Muscle of back (tissue), 11 donors: Measurements from ENCODE around the gene COL26A1. TPM values are rescaled to one million over a fixed set of nuclear protein-coding genes. Genes with fewer than 3 reads are reported as not detected.
"Not testable (repeated sequence)": the region's sequence is repeated elsewhere in the genome, so short reads cannot be mapped to it uniquely, and the experiment has no call there.

Experiments
- DNase-seq, 3 donors: peaks; one replicate each; pipeline versions ENCODE4 v3.0.0 to v3.0.0-alpha.2; 2013
- polyA plus RNA-seq, 10 donors: library from polyadenylated mRNA; unstranded; fragments of 120-200 nt; gene quantifications; one replicate each; pipeline ENCODE4 v1.2.1, GENCODE V29; 2013; ENCODE audit not compliant: insufficient read length in 10 of 10

Gene COL26A1
- polyA plus RNA-seq, 10 donors, result 0.50 to 9.9 (median 1.2) TPM

DNA sequence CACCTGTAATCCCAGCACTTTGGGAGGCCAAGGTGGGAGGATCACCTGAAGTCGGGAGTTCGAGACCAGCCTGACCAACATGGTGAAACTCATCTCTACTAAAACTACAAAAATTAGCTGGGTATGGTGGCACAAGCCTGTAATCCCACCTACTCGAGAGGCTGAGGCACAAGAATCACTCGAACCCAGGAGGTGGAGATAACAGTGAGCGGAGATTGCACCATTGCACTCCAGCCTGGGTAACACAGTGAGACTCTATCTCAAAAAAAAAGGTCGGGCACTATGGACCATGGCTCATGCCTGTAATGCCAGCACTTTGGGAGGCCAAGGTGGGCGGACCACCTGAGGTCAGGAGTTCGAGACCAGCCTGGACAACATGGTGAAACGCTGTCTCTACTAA, 127.8 kb downstream of the COL26A1 start:
- not testable (repeated sequence) for DNase-seq

DNA sequence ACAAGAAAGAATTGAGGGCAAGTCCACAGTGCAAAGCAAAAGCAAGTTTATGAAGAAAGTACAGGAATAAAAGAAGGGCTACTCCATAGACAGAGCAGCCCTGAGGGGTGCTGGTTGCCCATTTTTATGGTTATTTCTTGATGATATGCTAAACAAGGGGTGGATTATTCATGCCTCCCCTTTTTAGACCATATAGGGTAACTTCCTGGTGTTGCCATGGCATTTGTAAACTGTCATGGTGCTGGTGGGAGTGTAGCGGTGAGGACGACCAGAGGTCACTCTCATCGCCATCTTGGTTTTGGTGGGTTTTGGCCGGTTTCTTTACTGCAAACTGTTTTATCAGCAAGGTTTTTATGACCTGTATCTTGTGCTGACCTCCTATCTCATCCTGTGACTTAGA, 128.8 kb downstream of the COL26A1 start:
- DNase-seq, result not testable (repeated sequence)

DNA sequence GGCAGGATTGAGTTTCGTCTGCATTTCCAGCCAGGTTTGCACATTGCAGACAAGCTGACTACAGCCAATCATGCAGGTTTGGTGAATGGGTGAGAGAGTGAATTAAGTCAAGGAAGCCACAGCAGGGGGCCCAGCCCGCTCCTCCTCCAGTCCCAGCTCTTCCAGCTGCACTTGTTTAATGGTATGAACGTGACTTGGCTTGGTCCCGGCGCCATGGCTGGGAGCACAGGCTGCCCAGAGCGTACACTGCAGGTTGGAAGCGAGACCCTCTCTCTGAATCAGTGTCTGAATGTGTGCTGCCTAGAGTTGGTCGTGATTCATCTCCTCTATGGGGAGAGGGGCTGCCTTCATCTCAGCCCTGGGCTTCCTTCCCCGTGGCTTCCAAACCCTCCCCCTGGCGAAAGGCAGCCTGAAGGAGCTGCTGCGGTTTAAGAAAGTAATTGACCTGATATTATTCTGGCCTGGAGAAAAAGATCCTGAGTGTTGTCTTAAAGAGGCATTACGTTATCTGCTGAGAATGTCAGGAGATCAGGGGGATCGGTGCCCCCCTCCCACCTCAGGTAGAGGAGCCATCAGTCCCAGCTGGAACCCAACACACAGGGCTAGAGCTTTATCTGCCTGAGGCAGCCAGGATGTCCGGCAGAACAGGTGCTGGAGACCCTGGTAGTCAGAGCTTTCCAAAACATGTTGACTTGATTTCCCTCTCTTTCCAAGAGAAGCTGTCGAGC, 132.1 kb downstream of the COL26A1 start:
- DNase-seq, result peak in 2 of 3 donors; percentile 52 to 73

DNA sequence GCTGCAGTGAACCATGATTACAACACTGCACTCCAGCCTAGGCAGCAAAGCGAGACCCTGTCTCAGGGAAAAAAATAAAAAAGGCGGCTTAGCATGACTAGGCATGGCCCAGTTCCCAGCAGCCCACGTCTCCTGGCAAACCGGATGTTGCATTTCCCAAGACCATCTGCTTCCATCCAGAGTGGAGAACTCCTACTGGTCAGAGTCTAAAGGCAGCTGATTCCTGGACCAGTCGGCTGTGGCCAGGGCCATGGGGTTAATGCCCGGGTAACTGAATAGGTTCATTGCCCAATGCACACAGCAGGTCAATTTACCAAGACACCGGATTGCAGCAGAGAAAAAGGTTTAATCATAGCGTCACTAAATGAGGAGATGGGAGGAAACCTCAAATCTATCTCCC, 133.3 kb downstream of the COL26A1 start:
- DNase-seq, result no peak

DNA sequence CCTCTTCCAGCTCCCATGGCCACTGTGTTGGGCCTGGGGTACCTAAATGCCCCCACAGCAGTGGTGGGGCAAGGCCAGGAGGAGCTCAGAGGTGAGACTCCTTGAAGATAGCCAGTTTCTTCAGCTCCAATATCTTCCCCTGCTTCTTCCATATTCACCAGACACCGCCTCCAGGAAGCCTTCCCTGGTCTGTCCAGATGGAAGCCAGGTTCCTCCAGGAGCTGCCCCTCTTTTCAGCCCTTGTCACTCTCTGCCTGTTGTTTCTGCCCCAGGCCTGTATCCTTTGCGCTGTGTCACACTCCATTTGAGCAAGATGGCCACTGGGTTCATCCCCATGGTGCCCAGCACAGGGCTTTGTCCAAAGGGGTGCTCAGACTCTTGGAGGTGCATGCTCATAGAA, 138.7 kb downstream of the COL26A1 start:
- no peak for DNase-seq

DNA sequence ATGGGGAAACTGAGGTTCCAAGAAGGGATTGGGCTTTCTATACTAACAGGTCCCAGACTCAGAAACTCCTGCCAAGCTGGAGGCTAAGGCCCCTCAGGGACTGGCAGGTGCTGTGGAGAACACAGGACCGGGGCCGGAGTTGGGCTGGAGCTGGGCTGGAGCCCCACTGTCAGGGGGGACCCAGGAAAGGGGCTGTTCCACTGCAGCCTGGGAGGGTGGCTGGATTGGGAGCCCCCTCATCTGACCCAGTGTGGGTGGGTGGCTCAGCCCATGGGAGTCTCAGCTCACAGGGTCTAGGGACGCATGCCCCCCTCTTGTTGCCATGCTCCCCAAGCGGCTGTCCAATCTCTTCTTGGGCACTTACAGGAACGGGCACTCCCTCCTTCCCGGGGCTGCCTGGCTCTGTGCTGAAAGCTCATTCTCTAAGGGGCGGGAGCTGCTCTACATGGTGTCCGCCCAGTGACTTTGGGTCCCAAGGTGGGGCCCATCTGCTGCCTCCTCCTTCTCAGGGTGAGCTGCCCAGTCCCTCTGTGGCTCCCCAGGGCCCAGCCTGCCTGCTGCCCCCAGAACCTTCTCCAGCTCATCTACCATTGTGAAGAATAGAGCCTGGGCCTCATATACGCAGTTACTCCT, 139.9 kb downstream of the COL26A1 start:
- no peak for DNase-seq

DNA sequence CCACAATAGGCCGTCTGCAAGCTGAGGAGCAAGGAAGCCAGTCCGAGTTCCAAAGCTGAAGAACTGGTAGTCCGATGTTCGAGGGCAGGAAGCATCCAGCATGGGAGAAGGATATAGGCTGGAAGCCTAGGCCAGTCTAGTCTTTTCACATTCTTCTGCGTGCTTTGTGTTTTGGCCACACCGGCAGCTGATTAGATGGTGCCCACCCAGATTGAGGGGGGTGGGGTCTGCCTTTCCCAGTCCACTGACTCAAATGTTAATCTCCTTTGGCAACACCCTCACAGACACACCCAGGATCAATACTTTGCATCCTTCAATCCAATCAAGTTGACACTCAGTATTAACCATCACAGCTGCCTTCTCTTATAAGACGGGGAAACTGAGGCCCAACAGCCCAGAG, 142.8 kb downstream of the COL26A1 start:
- DNase-seq, result not testable (repeated sequence)

DNA sequence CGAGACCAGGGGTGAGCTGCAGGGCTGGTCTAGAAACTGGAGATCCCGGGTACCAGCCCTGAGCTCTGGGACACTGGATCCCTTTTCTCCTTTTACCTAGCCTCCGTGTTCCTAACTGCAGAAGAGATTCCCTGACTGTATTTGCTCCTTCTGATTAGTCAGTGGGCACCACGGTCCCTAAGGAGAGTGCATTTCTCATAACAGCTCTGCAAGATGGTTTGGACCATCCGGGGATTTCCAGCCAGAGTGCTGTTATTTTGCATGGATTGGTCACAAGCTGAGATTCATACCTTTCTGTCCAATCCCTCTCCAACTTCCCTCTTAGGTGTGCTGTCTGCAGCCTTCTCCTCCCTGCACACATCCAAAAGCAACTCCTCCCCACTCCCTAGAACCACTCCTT, 143.9 kb downstream of the COL26A1 start:
- no peak for DNase-seq

DNA sequence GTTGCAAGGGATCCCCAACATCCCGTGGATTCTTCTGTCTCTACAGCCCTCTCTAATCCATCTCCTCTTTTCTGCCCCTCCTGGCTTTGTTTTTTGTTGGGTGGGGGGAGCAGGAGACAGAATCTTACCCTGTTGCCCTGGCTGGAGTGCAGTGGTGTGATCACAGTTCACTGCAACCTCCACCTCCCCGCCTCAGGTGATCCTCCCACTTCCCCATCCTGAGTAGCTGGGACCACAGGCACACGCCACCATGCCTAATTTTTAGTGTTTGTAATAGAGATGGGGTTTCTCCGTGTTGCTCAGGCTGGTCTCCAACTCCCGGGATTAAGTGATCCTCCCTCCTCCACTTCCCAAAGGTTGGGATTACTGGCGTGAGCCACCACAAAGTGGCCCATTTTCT, 144.7 kb downstream of the COL26A1 start:
- DNase-seq, result no peak

DNA sequence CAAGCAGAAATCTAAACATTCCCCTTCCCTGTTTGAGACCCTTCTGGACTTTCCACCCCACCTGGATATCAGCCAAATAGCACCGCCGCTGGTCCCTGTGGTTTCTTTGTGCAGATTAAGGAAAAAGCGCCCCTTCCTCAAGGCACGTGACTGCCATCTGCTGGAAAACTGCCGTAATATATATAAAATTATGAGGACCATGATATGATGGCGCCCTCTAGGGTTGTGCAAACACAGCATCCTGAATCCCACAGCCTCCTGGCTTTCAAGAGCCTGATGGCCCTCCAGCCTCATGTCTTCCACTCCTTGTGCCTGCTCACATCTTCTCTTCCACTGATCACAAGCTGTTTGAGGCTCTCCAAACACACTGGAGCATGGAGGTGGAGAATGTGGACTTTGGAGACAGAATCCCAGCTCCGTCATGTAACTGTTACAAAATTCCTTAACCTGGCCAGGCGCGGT, 145.1 kb downstream of the COL26A1 start:
- DNase-seq, result peak; percentile 33 to 81 (median 69)

DNA sequence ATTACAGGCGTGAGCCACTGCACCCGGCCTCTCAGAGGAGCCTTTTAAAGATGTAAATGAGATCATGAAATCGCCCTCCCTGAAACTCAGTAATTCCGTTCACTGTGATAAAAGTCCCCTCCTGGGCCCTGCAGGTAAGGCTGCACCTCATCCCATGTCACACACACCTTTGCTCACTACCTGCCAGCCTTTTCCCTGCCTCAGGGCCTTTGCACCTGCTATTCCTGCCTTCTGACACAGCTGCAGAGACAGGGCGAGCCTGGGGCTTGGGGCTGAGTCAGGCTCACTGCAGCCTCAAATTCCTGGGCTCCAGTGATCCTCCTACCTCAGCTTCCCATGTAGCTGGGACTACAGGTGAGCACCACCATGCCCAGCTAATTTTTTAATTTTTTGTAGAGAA, 147.6 kb downstream of the COL26A1 start:
- DNase-seq, result no peak

DNA sequence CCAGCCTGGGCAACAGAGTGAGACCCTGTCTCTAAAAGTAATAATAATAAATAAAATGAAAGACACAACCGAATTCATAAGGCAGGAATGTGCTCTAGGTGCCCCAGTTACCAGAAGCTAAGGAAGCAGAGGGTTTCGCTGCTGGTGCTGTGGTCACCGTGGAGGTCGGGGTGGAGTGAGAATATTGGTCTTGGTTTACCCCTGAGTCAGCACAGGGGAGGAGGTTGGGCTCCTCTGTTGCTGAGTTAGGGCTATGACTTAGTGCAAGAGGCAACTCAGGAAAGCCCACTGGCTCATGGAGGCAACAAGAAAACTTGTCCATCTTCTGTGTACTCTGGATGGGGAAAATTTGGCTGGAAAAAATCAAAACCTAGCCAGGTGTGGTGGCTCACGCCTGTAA, 149.3 kb downstream of the COL26A1 start:
- no peak for DNase-seq

DNA sequence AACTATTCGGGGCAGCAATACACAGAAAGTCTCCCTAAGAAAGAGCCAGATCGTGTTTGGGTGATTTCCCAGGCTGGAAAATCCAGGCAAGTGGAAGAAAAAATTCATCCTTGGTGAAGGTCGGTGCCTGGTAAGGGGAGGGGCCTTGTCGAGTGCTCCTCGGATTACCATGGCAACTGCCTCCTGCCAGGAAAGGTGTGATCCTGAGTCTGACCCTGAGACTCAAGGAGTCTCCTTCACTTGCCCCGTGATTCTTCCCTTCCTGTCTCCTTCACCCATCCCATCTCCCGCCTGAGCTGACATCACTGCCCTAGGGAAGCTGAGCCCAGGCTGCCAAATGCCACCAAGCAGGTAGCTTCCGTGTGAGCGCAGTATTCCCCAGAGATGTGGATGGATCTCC, 154.2 kb downstream of the COL26A1 start:
- no peak for DNase-seq

DNA sequence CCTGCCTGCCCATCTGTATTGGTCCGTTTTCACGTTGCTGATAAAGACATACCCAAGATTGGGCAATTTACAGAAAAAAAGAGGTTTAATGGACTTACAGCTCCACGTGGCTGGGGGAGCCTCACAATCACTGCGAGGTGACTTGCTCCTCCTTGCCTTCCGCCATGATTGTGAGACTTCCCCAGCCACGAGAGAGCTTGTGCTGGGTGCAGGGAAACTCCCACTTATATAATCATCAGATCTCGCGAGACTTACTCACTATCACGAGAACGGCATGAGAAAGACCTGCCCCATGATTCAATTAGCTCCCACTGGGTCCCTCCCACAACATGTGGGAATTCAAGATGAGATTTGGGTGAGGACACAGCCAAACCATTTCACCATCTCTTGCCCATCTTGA, 154.6 kb downstream of the COL26A1 start:
- no peak for DNase-seq

DNA sequence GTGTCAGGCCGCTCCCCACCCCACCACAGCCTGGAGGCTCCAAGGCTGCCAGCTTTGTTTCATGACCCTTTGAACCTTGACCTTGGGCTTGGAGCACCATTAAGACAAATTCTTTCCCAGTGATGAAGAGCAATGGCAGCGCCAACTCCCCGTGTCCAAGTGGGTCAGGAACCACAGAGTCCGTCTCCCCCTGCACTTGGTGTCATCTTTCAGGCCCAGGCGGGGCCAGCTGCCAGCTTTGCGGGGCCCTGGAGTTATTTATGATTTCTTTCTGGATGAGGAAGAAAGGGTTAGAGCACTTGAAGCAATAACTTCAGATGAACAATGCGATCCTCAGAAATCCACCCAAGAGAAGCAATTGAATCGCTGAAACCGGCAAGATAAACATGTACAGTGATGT, 155.7 kb downstream of the COL26A1 start:
- peak in 1 of 3 donors; percentile 72 for DNase-seq

DNA sequence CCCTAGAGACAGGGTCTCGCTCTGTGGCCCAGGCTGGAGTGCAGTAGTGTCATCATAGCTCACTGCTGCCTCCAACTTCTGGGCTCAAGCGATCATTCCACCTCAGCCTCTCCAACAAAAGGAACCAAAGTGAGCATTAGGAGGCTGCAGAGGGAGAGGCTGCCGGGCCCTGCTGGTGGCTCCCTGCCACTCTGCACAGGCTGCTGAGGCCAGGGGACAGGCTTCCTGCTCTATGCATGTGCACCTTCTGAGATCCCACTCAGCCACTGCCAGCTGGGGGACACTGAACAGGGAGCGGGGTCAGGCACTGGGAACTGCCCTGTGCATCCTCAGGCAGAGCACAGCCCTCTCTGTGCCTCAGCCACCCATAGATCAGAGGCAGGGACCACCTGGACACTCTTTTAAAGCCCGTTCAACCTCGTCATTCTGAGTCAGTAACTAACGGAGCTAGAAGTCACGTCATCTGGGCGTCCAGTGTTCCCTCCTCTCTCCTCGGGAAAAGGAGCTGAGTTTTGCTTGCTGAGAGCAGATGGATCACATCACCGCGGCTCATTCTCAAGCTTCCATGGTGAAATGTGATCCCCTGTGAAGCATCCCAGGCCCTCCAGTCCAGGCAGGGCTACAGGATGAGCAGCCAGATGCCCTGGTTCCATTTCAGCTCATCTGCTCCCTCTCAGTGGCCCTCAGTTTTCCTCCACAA, 156.8 kb downstream of the COL26A1 start:
- peak in 2 of 3 donors; percentile 38 to 53 for DNase-seq

DNA sequence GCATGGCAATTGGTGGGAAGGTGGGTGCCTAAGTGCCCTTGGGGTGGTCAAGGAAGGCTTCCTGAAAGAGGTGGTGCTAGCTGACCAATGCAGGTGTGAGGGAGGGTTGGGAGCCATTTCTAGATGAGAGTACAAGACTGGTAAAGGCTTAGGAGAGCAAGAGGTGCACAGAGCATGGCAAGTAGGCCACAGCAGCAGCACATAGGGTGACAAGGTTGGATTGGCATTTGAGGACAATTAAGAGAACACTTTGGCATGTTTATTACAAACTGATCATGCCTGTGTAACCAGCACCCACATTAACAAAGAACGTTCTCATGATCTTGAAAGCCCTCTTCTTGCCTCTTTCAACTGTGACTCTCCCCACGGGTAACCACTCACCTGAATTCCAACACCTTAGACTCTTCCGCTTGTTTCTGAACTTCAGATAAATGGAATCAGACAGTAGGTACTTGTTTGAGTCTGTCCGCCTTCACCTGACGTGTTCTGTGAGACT, 158.8 kb downstream of the COL26A1 start:
- DNase-seq, result no peak

DNA sequence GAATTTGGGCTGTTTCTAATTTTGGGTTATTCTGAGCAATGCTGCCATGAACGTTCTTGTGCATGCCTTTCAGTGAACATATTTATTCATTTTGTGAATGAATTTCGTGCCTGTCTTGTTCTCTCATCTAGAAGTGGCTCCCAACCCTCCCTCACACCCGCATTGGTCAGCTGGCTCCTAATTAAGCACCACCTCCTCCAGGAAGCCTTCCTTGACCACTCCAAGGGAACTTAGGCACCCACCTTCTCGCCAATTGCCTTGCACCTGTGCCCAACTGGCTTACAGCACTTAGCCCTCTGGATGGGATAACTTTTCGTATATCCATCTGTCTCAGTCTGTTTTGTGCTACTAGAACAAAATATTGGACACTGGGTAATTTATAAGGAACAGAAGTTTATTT, 159.3 kb downstream of the COL26A1 start:
- no peak for DNase-seq

DNA sequence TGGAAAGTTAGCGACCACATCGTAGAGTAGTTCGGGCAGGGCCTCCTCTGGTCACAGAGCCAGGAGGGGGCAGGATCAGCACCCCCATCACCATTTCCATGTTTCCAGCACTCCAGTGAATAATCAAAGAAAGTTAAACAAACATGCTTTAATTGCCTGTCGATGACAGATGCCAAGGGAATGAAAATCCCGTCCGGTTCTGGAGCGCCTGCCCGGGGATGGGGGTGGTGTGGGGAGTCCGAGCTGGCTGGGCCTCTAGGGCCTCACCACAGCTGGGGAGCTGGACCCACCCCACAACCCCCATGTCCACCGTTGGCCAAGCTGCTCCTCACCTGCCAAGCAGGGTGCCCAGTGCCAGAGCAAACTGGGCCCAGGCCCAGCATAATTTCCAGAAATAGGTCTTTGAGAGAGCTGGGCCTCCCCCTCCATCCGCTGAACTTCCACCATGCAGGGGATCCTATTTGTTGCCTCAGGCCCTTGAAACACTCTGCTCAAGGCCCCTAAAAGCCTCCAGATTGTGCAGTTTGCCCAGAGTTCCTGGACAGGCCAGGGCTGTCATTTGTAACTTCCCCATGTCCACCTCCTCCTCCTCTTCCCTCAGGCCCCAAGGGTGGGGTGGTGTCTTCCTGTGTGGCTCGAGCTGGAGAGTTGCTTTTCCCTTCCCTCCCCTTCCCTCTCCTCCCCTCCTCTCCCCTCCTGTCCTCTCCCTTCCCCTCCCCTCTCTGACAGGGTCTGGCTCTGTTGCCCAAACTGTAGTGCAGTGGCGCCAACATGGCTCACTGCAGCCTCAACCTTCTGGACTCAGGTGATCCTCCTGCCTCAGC, 165.4 kb downstream of the COL26A1 start:
- no peak for DNase-seq

DNA sequence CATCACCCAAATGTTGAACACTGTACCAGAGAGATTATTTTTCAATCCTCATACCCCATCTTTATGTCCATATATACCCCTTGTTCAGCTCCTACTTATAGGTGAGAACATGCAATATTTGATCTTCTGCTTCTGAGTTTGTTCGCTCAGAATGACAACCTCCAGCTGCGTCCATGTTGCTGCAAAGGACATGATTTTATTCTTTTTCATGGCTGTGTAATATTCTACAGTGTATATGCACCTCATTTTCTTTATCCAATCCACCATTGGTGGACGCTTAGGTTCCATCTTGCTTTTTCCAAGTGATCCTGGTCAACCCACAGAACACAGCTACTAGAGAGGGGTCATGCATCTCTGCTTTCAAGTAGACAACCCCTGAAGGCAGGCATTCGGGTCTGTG, 166.9 kb downstream of the COL26A1 start:
- DNase-seq, result no peak

DNA sequence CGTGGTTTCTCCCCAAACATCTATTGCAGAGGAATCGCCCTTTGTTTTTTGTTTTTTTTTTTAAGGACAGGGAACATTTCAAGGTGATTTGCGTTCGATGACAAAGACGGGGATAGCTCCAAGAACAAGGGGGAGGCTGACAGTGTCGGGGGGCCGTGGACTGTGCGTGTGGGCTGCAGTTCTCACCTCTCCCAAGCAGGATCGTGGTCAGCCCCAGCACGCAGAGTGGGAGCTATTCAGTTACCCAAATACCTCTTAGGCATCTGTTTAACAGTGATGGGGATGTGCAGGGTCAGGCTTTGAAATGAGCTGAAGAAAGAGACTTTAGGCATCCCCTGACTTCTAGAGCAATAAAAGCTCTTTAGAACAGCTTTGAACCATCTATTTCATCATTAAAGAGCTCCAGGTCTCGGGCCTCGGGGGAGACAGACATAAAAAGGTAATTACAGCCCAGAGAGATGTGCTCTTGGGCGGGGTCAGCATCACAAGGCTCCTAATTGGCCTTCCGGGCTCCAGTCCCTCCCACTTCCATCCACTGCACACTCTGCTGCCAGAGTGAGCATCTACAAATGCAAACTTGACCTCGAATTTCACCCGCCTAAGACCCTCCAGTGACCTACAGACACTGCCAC, 169.2 kb downstream of the COL26A1 start:
- DNase-seq, result no peak
